SK-N-SH (cell line): Measurements from ENCODE around the gene GRIK3. TPM values are rescaled to one million over a fixed set of nuclear protein-coding genes. Genes with fewer than 3 reads are reported as not detected.
"Not testable (repeated sequence)": the region's sequence is repeated elsewhere in the genome, so short reads cannot be mapped to it uniquely, and the experiment has no call there.

ENCODE experiments used
- CTCF ChIA-PET: fragments of 300-600, 350-600 bp; formaldehyde crosslinking; extraction: SDS; loops from one replicate; lab custom pipeline; 2021; lab: Yijun Ruan, JAX
- POLR2A ChIA-PET: fragments of 350-600 bp; sonication (Branson Sonifier 250); formaldehyde crosslinking; extraction: SDS; loops from one replicate; lab custom pipeline; 2020; ENCODE audit warnings: antibody characterized with exemption, inconsistent platforms; lab: Yijun Ruan, JAX
- DNase-seq: peaks from one replicate; pipeline ENCODE4 v3.0.0; 2012
- H2AFZ ChIP-seq: fragments of 200-600 bp; sonication (generic); 2 replicates; pipeline ENCODE4 v1.8.1; 2016; ENCODE audit warnings: antibody characterized with exemption, mild to moderate bottlenecking, low read depth
- H3F3A ChIP-seq: fragments of 200-600 bp; sonication (generic); replicated peaks from 2 replicates; pipeline ENCODE3; 2016; ENCODE audit warnings: antibody characterized with exemption, mild to moderate bottlenecking; ENCODE audit not compliant: insufficient read depth
- H3K27ac ChIP-seq, 2 experiments: fragments of 200-500 bp in 1 of 2; fragments of 200-600 bp in 1 of 2; sonication (Bioruptor generic) in 1 of 2; sonication (generic), shearing (Covaris generic) in 1 of 2; 2 replicates each; pipeline versions ENCODE4 v1.5.1 to v1.6.1; 2014 to 2016; ENCODE audit warnings: low read depth in 2 of 2, inconsistent platforms in 1 of 2, low read length in 1 of 2, mild to moderate bottlenecking in 1 of 2, mixed read lengths in 1 of 2
- H3K27me3 ChIP-seq: fragments of 200-600 bp; sonication (generic), shearing (Covaris generic); 2 replicates; pipeline ENCODE4 v1.6.1; 2016; ENCODE audit warnings: mixed run types; ENCODE audit not compliant: insufficient read depth
- H3K36me3 ChIP-seq, 2 experiments: fragments of 200-500 bp in 1 of 2; fragments of 200-600 bp in 1 of 2; sonication (Bioruptor generic) in 1 of 2; sonication (generic) in 1 of 2; replicated peaks in 1 of 2; 2 replicates each; pipeline versions ENCODE3 to v1.5.1; 2014 to 2016; ENCODE audit warnings: low read length in 1 of 2, mild to moderate bottlenecking in 1 of 2; ENCODE audit not compliant: insufficient read depth in 2 of 2, control insufficient read depth in 1 of 2
- H3K4me1 ChIP-seq, 2 experiments: fragments of 200-500 bp in 1 of 2; fragments of 200-600 bp in 1 of 2; sonication (Bioruptor generic) in 1 of 2; sonication (generic), shearing (Covaris generic) in 1 of 2; 2 replicates each; pipeline versions ENCODE4 v1.5.1 to v1.6.1; 2014 to 2016; ENCODE audit warnings: low read depth in 1 of 2, low read length in 1 of 2, mixed run types in 1 of 2; ENCODE audit not compliant: insufficient read depth in 2 of 2, control insufficient read depth in 1 of 2
- H3K4me2 ChIP-seq: fragments of 200-600 bp; sonication (generic), shearing (Covaris generic); 2 replicates; pipeline ENCODE4 v1.6.1; 2017; ENCODE audit warnings: mixed run types
- H3K4me3 ChIP-seq, 2 experiments: fragments of 200-500 bp in 1 of 2; fragments of 200-600 bp in 1 of 2; sonication (Bioruptor generic) in 1 of 2; sonication (generic), shearing (Covaris generic) in 1 of 2; 2 replicates each; pipeline versions ENCODE4 v1.5.1 to v1.8.1; 2014 to 2016; ENCODE audit warnings: low read depth in 2 of 2, inconsistent platforms in 1 of 2, low read length in 1 of 2, mild to moderate bottlenecking in 1 of 2, mixed read lengths in 1 of 2, moderate library complexity in 1 of 2
- H3K79me2 ChIP-seq: fragments of 200-600 bp; sonication (generic); 2 replicates; pipeline ENCODE4 v1.8.1; 2017; ENCODE audit warnings: mild to moderate bottlenecking; ENCODE audit not compliant: insufficient read depth
- H3K9ac ChIP-seq: fragments of 200-600 bp; sonication (generic); 2 replicates; pipeline ENCODE4 v1.6.1; 2017; ENCODE audit warnings: mixed run types
- H3K9me2 ChIP-seq: fragments of 200-600 bp; sonication (generic); 2 replicates; pipeline ENCODE4 v1.6.1; 2017; ENCODE audit warnings: mixed run types
- H3K9me3 ChIP-seq: fragments of 200-600 bp; sonication (generic); 2 replicates; pipeline ENCODE4 v1.6.1; 2017; ENCODE audit warnings: mixed run types, mild to moderate bottlenecking, moderate library complexity
- H4K20me1 ChIP-seq: fragments of 200-600 bp; sonication (generic); 2 replicates; pipeline ENCODE4 v1.6.1; 2017; ENCODE audit warnings: mild to moderate bottlenecking, mixed run types; ENCODE audit not compliant: insufficient read depth
- CHD2 ChIP-seq: fragments of 150-350 bp; IDR thresholded peaks from 2 replicates; pipeline ENCODE4 v1.6.1; 2018; ENCODE audit warnings: low read length; ENCODE audit not compliant: partially characterized antibody
- FOSL2 ChIP-seq: IDR thresholded peaks from 2 replicates; pipeline ENCODE4 v1.4.0; 2012; ENCODE audit warnings: low read depth, mild to moderate bottlenecking, moderate library complexity, borderline replicate concordance
- NFIC ChIP-seq: IDR thresholded peaks from 2 replicates; pipeline ENCODE4 v1.4.0; 2012; ENCODE audit warnings: borderline replicate concordance
- POLR2AphosphoS5 ChIP-seq: IDR thresholded peaks from 2 replicates; pipeline ENCODE4 v1.6.1; 2012; ENCODE audit warnings: low read depth, low read length
- RAD21 ChIP-seq: IDR thresholded peaks from 2 replicates; pipeline ENCODE4 v1.6.1; 2012; ENCODE audit warnings: mild to moderate bottlenecking, low read length
- SMC3 ChIP-seq: IDR thresholded peaks from 2 replicates; pipeline ENCODE4 v1.6.1; 2012; ENCODE audit warnings: low read depth, low read length, improper control_type of control experiment
- TCF12 ChIP-seq: IDR thresholded peaks from 2 replicates; pipeline ENCODE4 v1.4.0; 2012
- TEAD4 ChIP-seq: IDR thresholded peaks from 2 replicates; pipeline ENCODE4 v1.4.0; 2012; ENCODE audit warnings: mild to moderate bottlenecking, borderline replicate concordance; ENCODE audit not compliant: insufficient read depth
- USF1 ChIP-seq: IDR thresholded peaks from 2 replicates; pipeline ENCODE4 v1.4.0; 2012; ENCODE audit warnings: low read depth, borderline replicate concordance
- WGBS: methylation state at CpG from one replicate; pipeline ENCODE4 v1.1.6; 2017; ENCODE audit warnings: low lambda C conversion rate; 5-methylcytosine and 5-hydroxymethylcytosine counted together
- polyA plus RNA-seq, 3 experiments: library from polyadenylated mRNA; depleted of rRNA; stranded (reverse); fragments of >200 nt; gene quantifications; 2 replicates each; pipeline ENCODE4 v1.2.3, GENCODE V29; 2012
- TF ChIP-seq, protein P1 (sequence below): fragments of 150-350 bp; IDR thresholded peaks from 2 replicates; pipeline ENCODE4 v1.6.1; 2016; ENCODE audit warnings: mild to moderate bottlenecking, low read depth, low read length
- TF ChIP-seq, protein P2 (sequence below): fragments of 200-600 bp; sonication (generic); IDR thresholded peaks from 2 replicates; pipeline ENCODE4 v1.6.1; 2017; ENCODE audit warnings: antibody characterized with exemption, mild to moderate bottlenecking, moderate library complexity

The GRIK3 gene
- polyA plus RNA-seq, 1 of the 3 experiments (the other 2 are of a cell fraction), result not detected

DNA sequence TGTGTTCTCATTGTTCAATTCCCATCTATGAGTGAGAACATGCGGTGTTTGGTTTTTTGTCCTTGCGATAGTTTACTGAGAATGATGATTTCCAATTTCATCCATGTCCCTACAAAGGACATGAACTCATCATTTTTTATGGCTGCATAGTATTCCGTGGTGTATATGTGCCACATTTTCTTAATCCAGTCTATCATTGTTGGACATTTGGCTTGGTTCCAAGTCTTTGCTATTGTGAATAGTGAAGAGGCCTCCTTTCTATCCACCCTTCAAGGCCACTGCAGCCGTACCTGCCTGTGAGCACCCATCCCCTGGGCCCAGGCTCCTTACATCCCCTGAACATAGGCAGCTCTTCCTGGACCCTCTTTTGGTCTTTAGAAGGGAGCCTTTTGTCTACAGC is 266.9 kb downstream of the GRIK3 start:
- H3K36me3 ChIP-seq, H3K9me2 ChIP-seq, H3F3A ChIP-seq, H2AFZ ChIP-seq, H4K20me1 ChIP-seq, H3K4me3 ChIP-seq, H3K4me2 ChIP-seq, H3K9me3 ChIP-seq, H3K79me2 ChIP-seq, POLR2A ChIA-PET, H3K27me3 ChIP-seq, H3K9ac ChIP-seq, DNase-seq, H3K27ac ChIP-seq, CTCF ChIA-PET: not testable (repeated sequence)
- WGBS, result 29% methylated on average over 2 of the region's 4 CpGs
- peaks cover 0 to 22% of the 10 kb centered on the region in 2 experiments; a peak in 2 of 4 replicates for H3K4me1 ChIP-seq

- H3K9ac ChIP-seq, result no peak overlapping the region
- H3K79me2 ChIP-seq, result no peaks in the 10 kb centered on the region
- H3K9me2 ChIP-seq, result no peaks in the 10 kb centered on the region
- H4K20me1 ChIP-seq, result no peaks in the 10 kb centered on the region
- H3K27me3 ChIP-seq, result no peaks in the 10 kb centered on the region
- no peak for TF ChIP-seq TCF12
- no peak for TF ChIP-seq USF1
- no peak for TF ChIP-seq RAD21
- TF ChIP-seq CHD2, result no peak
- no peak for TF ChIP-seq FOSL2
- TF ChIP-seq, protein P1, sequence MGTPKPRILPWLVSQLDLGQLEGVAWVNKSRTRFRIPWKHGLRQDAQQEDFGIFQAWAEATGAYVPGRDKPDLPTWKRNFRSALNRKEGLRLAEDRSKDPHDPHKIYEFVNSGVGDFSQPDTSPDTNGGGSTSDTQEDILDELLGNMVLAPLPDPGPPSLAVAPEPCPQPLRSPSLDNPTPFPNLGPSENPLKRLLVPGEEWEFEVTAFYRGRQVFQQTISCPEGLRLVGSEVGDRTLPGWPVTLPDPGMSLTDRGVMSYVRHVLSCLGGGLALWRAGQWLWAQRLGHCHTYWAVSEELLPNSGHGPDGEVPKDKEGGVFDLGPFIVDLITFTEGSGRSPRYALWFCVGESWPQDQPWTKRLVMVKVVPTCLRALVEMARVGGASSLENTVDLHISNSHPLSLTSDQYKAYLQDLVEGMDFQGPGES, result no peak
- no peak for TF ChIP-seq NFIC
- no peak for TF ChIP-seq POLR2AphosphoS5
- TF ChIP-seq SMC3, result no peak
- TF ChIP-seq, protein P2, sequence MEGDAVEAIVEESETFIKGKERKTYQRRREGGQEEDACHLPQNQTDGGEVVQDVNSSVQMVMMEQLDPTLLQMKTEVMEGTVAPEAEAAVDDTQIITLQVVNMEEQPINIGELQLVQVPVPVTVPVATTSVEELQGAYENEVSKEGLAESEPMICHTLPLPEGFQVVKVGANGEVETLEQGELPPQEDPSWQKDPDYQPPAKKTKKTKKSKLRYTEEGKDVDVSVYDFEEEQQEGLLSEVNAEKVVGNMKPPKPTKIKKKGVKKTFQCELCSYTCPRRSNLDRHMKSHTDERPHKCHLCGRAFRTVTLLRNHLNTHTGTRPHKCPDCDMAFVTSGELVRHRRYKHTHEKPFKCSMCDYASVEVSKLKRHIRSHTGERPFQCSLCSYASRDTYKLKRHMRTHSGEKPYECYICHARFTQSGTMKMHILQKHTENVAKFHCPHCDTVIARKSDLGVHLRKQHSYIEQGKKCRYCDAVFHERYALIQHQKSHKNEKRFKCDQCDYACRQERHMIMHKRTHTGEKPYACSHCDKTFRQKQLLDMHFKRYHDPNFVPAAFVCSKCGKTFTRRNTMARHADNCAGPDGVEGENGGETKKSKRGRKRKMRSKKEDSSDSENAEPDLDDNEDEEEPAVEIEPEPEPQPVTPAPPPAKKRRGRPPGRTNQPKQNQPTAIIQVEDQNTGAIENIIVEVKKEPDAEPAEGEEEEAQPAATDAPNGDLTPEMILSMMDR, result no peak
- TF ChIP-seq TEAD4, result no peak
- TF ChIP-seq, all 33 proteins: peak for 0
- Histone ChIP-seq H3K36me3 (no peaks in the 10 kb centered on the region), H2AFZ (no peak overlapping the region), H3K9me3 (no peaks in the 10 kb centered on the region), H3K27ac (no peak overlapping the region), H3K4me3 (no peak overlapping the region), H3F3A (no peaks in the 10 kb centered on the region), H3K4me2 (no peak overlapping the region), H3K4me1 (peaks cover 0 to 22% of the 10 kb centered on the region in 2 experiments; a peak in 2 of 4 replicates)
- ChIA-PET CTCF (interaction anchor here (1.5 kb wide), 2 partner anchors 12 to 48 kb away, joined by 3 to 4 read pairs; no protein-coding TSS in a partner anchor), POLR2A (no interaction called here)
- 49% methylated on average over 3 of the region's 4 CpGs for WGBS
- DNase-seq, result no peak
These were observed 267.8 kb downstream of the GRIK3 start for GRCh38 chr1:36766481-36766880.
